H1 (cell line): ENCODE data around the gene PALS2. TPM values are rescaled to one million over a fixed set of nuclear protein-coding genes. Genes with fewer than 3 reads are reported as not detected.

Source experiments
- CTCF ChIA-PET: fragments of 300-600 bp; sonication (Branson Sonifier 250); formaldehyde crosslinking; loops from one replicate; lab custom pipeline; 2021; ENCODE audit not compliant: partially characterized antibody; lab: Charles Lee
- POLR2A ChIA-PET: fragments of 300-600 bp; sonication (Branson Sonifier 250); formaldehyde crosslinking; loops from one replicate; lab custom pipeline; 2021; ENCODE audit warnings: inconsistent platforms; ENCODE audit not compliant: partially characterized antibody; lab: Charles Lee
- DNase-seq, 2 experiments: peaks; one replicate each; pipeline versions ENCODE4 v3.0.0 to v3.0.0-alpha.2; 2010 to 2022; ENCODE audit warnings: low spot score in 2 of 2, low read depth in 1 of 2, mixed read lengths in 1 of 2
- FAIRE-seq: peaks from 2 replicates; lab custom pipeline; 2011; peaks lifted over from hg19 to GRCh38; lab: Jason Lieb, UNC
- H2AFZ ChIP-seq: 2 replicates; pipeline ENCODE4 v1.8.1; 2012; ENCODE audit warnings: low read length, inconsistent platforms
- H2AK5ac ChIP-seq: 2 replicates; pipeline ENCODE4 v1.6.1; 2013; ENCODE audit warnings: low read depth, low read length
- H2BK120ac ChIP-seq: replicated peaks from 2 replicates; pipeline ENCODE3; 2013; ENCODE audit warnings: low read depth, low read length, inconsistent platforms
- H2BK12ac ChIP-seq: 2 replicates; pipeline ENCODE4 v1.6.1; 2013; ENCODE audit warnings: low read depth, low read length
- H2BK15ac ChIP-seq: 2 replicates; pipeline ENCODE4 v1.6.1; 2013; ENCODE audit warnings: low read length
- H2BK20ac ChIP-seq: 2 replicates; pipeline ENCODE4 v1.6.1; 2013; ENCODE audit warnings: low read length
- H2BK5ac ChIP-seq: 2 replicates; pipeline ENCODE4 v1.6.1; 2013; ENCODE audit warnings: low read depth, low read length
- H3K14ac ChIP-seq: 2 replicates; pipeline ENCODE4 v1.6.1; 2013; ENCODE audit warnings: inconsistent platforms; ENCODE audit not compliant: insufficient read length
- H3K18ac ChIP-seq: 2 replicates; pipeline ENCODE4 v1.6.1; 2013; ENCODE audit warnings: low read length; ENCODE audit errors: extremely low read depth
- H3K23ac ChIP-seq: 2 replicates; pipeline ENCODE4 v1.6.1; 2013; ENCODE audit warnings: inconsistent platforms; ENCODE audit not compliant: insufficient read length
- H3K23me2 ChIP-seq: 2 replicates; pipeline ENCODE4 v1.6.1; 2013; ENCODE audit warnings: low read depth, low read length
- H3K27ac ChIP-seq: 2 replicates; pipeline ENCODE4 v1.6.1; 2011; ENCODE audit warnings: low read depth, low read length, inconsistent platforms
- H3K27me3 ChIP-seq, 4 experiments: replicated peaks in 1 of 4; 1 replicate in 1 of 4; 2 replicates in 3 of 4; pipeline versions ENCODE4 v1.6.1 to v1.8.1; 2011 to 2013; ENCODE audit warnings: low read length in 3 of 4, mild to moderate bottlenecking in 3 of 4, inconsistent platforms in 2 of 4, mixed read lengths in 2 of 4, moderate library complexity in 1 of 4; ENCODE audit not compliant: control insufficient read depth in 3 of 4, insufficient read depth in 3 of 4; ENCODE audit errors: extremely low read depth in 1 of 4
- H3K36me3 ChIP-seq, 4 experiments: 2 replicates each; pipeline versions ENCODE4 v1.6.1 to v1.8.1; 2011 to 2013; ENCODE audit warnings: mild to moderate bottlenecking in 4 of 4, low read length in 3 of 4, moderate library complexity in 2 of 4, control low read depth in 1 of 4, inconsistent platforms in 1 of 4; ENCODE audit not compliant: insufficient read depth in 4 of 4, control insufficient read depth in 2 of 4
- H3K4ac ChIP-seq: replicated peaks from 2 replicates; pipeline ENCODE3; 2013; ENCODE audit warnings: low read length, low read depth, mixed read lengths, inconsistent platforms; ENCODE audit not compliant: insufficient read length
- H3K4me1 ChIP-seq, 4 experiments: replicated peaks in 1 of 4; 1 replicate in 1 of 4; 2 replicates in 3 of 4; pipeline versions ENCODE4 v1.6.1 to v1.8.1; 2011 to 2013; ENCODE audit warnings: low read length in 3 of 4, inconsistent platforms in 2 of 4, mixed read lengths in 1 of 4; ENCODE audit not compliant: insufficient read depth in 4 of 4, control insufficient read depth in 3 of 4
- H3K4me2 ChIP-seq, 2 experiments: 2 replicates each; pipeline versions ENCODE4 v1.6.1 to v1.8.1; 2011 to 2013; ENCODE audit warnings: low read depth in 2 of 2, low read length in 2 of 2, control low read depth in 1 of 2, inconsistent platforms in 1 of 2, mild to moderate bottlenecking in 1 of 2; ENCODE audit not compliant: insufficient read depth in 1 of 2
- H3K4me3 ChIP-seq, 4 experiments: fragments of 200-600, 300-600 bp in 1 of 4; sonication (generic), shearing (Covaris generic), sonication (Bioruptor Twin) in 1 of 4; 2 replicates each; pipeline versions ENCODE4 v1.5.1 to v1.8.1; 2011 to 2016; ENCODE audit warnings: low read length in 4 of 4, low read depth in 3 of 4, control low read depth in 2 of 4, inconsistent platforms in 2 of 4, mild to moderate bottlenecking in 2 of 4, mixed read lengths in 1 of 4, moderate library complexity in 1 of 4; ENCODE audit not compliant: insufficient read depth in 2 of 4; ENCODE audit errors: extremely low read depth in 1 of 4
- H3K56ac ChIP-seq: replicated peaks from 2 replicates; pipeline ENCODE3; 2013; ENCODE audit warnings: low read depth, mild to moderate bottlenecking, mixed read lengths, low read length, inconsistent platforms; ENCODE audit not compliant: insufficient read length
- H3K79me1 ChIP-seq: 2 replicates; pipeline ENCODE4 v1.6.1; 2013; ENCODE audit warnings: low read depth, low read length, control low read depth
- H3K79me2 ChIP-seq, 2 experiments: 2 replicates each; pipeline versions ENCODE4 v1.6.1 to v1.8.1; 2012 to 2013; ENCODE audit warnings: low read length in 2 of 2, mild to moderate bottlenecking in 2 of 2, inconsistent platforms in 1 of 2; ENCODE audit not compliant: insufficient read depth in 2 of 2, control insufficient read depth in 1 of 2
- H3K9ac ChIP-seq, 4 experiments: replicated peaks in 1 of 4; 1 replicate in 1 of 4; 2 replicates in 3 of 4; pipeline versions ENCODE4 v1.6.1 to v1.8.1; 2011 to 2013; ENCODE audit warnings: low read depth in 3 of 4, low read length in 3 of 4, control low read depth in 2 of 4, mild to moderate bottlenecking in 2 of 4, moderate library complexity in 2 of 4, inconsistent platforms in 1 of 4; ENCODE audit errors: extremely low read depth in 1 of 4
- H3K9me3 ChIP-seq, 2 experiments: 2 replicates each; pipeline versions ENCODE4 v1.6.1 to v1.8.1; 2012 to 2013; ENCODE audit warnings: mild to moderate bottlenecking in 2 of 2, moderate library complexity in 2 of 2, control low read depth in 1 of 2, inconsistent platforms in 1 of 2, low read depth in 1 of 2, low read length in 1 of 2, mixed read lengths in 1 of 2; ENCODE audit not compliant: insufficient read depth in 2 of 2
- H4K20me1 ChIP-seq, 2 experiments: replicated peaks in 1 of 2; 2 replicates each; pipeline versions ENCODE3 to v1.8.1; 2011 to 2013; ENCODE audit warnings: inconsistent platforms in 2 of 2, low read length in 2 of 2, mild to moderate bottlenecking in 1 of 2; ENCODE audit not compliant: insufficient read depth in 2 of 2, control insufficient read depth in 1 of 2
- H4K5ac ChIP-seq: 2 replicates; pipeline ENCODE4 v1.6.1; 2013; ENCODE audit warnings: low read length, low read depth, mixed read lengths, inconsistent platforms; ENCODE audit not compliant: insufficient read length
- H4K8ac ChIP-seq: 2 replicates; pipeline ENCODE4 v1.8.0; 2013; ENCODE audit warnings: mild to moderate bottlenecking, moderate library complexity, low read length, inconsistent platforms; ENCODE audit not compliant: insufficient read depth; ENCODE audit errors: extremely low read depth
- H4K91ac ChIP-seq: replicated peaks from 2 replicates; pipeline ENCODE3; 2013; ENCODE audit warnings: low read length, mixed read lengths, inconsistent platforms; ENCODE audit not compliant: insufficient read length
- BRCA1 ChIP-seq: IDR thresholded peaks from 2 replicates; pipeline ENCODE4 v1.6.1; 2012; ENCODE audit warnings: low read depth, low read length, improper control_type of control experiment
- GTF2F1 ChIP-seq: IDR thresholded peaks from 2 replicates; pipeline ENCODE4 v1.6.1; 2012; ENCODE audit warnings: low read depth, low read length, improper control_type of control experiment, borderline replicate concordance
- HDAC6 ChIP-seq: IDR thresholded peaks from one replicate; pipeline ENCODE4 v1.7.1; 2012; ENCODE audit warnings: low read depth, mild to moderate bottlenecking, inconsistent platforms, low read length, moderate library complexity
- RNF2 ChIP-seq: fragments of 200-900, 300-1000 bp; sonication (generic); IDR thresholded peaks from 2 replicates; pipeline ENCODE4 v1.7.1; 2016; ENCODE audit warnings: borderline replicate concordance, low read depth, mild to moderate bottlenecking, antibody characterized with exemption, low read length; ENCODE audit not compliant: poor library complexity, severe bottlenecking; ENCODE audit errors: missing control alignments
- SIX5 ChIP-seq: IDR thresholded peaks from 2 replicates; pipeline ENCODE4 v1.6.1; 2011; ENCODE audit warnings: mild to moderate bottlenecking, low read depth, low read length
- SP2 ChIP-seq: IDR thresholded peaks from 2 replicates; pipeline ENCODE4 v1.6.1; 2012; ENCODE audit warnings: mild to moderate bottlenecking, low read length, inconsistent platforms
- SP4 ChIP-seq: IDR thresholded peaks from 2 replicates; pipeline ENCODE4 v1.6.1; 2012; ENCODE audit warnings: low read length, inconsistent platforms
- SUZ12 ChIP-seq: fragments of 200-600 bp; sonication (generic); IDR thresholded peaks from 2 replicates; pipeline ENCODE4 v1.6.1; 2012; ENCODE audit warnings: mild to moderate bottlenecking, inconsistent platforms, low read length, moderate library complexity, mixed read lengths
- TAF1 ChIP-seq: IDR thresholded peaks from 2 replicates; pipeline ENCODE4 v1.6.1; 2011; ENCODE audit warnings: mild to moderate bottlenecking, low read depth, low read length
- TBP ChIP-seq: IDR thresholded peaks from 2 replicates; pipeline ENCODE4 v1.6.1; 2011; ENCODE audit warnings: low read depth, low read length, improper control_type of control experiment
- YY1 ChIP-seq: IDR thresholded peaks from 2 replicates; pipeline ENCODE4 v1.6.1; 2011; ENCODE audit warnings: low read depth, mild to moderate bottlenecking, low read length
- WGBS, 2 experiments: shearing (Covaris generic) in 1 of 2; methylation state at CpG; one replicate each; pipeline versions ENCODE4 v1.1.6 to v1.1.7; 2013 to 2015; ENCODE audit warnings: low lambda C conversion rate in 2 of 2, mixed read lengths in 2 of 2, inconsistent platforms in 1 of 2, low coverage in 1 of 2, missing lambda C conversion rate in 1 of 2; ENCODE audit not compliant: insufficient replicate concordance in 2 of 2, insufficient coverage in 1 of 2, insufficient read length in 1 of 2; ENCODE audit errors: extremely low coverage in 1 of 2, missing lambda C conversion rate in 1 of 2; 5-methylcytosine and 5-hydroxymethylcytosine counted together
- polyA plus RNA-seq, 7 experiments: library from polyadenylated mRNA; depleted of rRNA in 3 of 7; stranded (reverse) in 5 of 7; unstranded in 2 of 7; fragments of >200 nt in 5 of 7; fragments of 200-250 nt in 2 of 7; gene quantifications; 1 replicate in 5 of 7; 2 replicates in 1 of 7; 4 replicates in 1 of 7; pipeline versions ENCODE4 v1.2.1 to v1.2.3, GENCODE V29; 2011 to 2013; ENCODE audit warnings: missing spikeins in 2 of 7, mixed read lengths in 2 of 7
- total RNA-seq: library from RNA; stranded (reverse); fragmentation: NEBNext Ultra II Directional; extraction: Animal tissue kit (Norgen Biotek cat#: 25700); gene quantifications from 2 replicates; pipeline ENCODE4 v1.2.1, GENCODE V29; 2021

PALS2 gene
- total and polyA plus RNA-seq, 2 of the 8 experiments (the other 6 are each of a cell fraction or from before 2014, with no cell fraction given) = 10.4 to 98.3 TPM

DNA sequence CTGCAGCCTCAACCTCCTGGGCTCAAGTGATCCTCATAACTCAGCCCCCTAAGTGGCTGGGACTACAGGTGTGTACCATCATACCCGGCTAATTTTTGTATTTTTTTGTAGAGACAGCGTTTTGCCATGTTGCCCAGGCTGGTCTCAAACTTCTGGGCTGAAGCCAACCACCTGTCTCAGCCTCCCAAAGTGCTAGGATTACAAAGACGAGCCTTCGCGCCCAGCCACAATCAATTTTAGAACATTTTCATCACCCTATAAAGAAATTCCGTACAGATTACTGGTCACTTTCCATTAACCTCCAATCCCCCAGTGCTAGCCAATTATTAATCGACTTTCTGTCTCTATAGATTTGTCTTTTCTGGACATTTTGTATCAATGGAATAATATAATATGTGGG lies 32.3 kb upstream of the PALS2 start:
- H4K8ac ChIP-seq = no peak overlapping the region
- 0 out of 7 replicates have a peak, but pooled peaks cover 0 to 2% (median 0%) of the 10 kb centered on the region in 4 experiments for H3K4me1 ChIP-seq
- H2AFZ ChIP-seq = no peak overlapping the region
- H4K91ac ChIP-seq = no peak overlapping the region
- H3K14ac ChIP-seq = no peak overlapping the region
- H4K5ac ChIP-seq = no peak overlapping the region
- no peak overlapping the region for H3K23ac ChIP-seq
- FAIRE-seq = no peak
- CTCF ChIA-PET = interaction anchor here (0.6 kb wide), 1 partner anchor 20 kb away, joined by 3 read pairs; no protein-coding TSS in a partner anchor
- no peak for DNase-seq
- no peaks in the 10 kb centered on the region for H3K79me1 ChIP-seq
- no peak overlapping the region for H2BK15ac ChIP-seq
- no peaks in the 10 kb centered on the region for H4K20me1 ChIP-seq
- no peak overlapping the region for H3K4ac ChIP-seq
- no peaks in the 10 kb centered on the region for H3K9me3 ChIP-seq
- WGBS, 2 experiments = 87% methylated on average over 7 of the region's 7 CpGs; no CpG with 5 or more reads in 1 of the 2 experiments
- H2BK5ac ChIP-seq = no peak overlapping the region
- TF ChIP-seq SIX5 (no peak), RNF2 (no peak), SP2 (no peak), TBP (no peak), GTF2F1 (no peak), BRCA1 (no peak), SP4 (no peak), SUZ12 (no peak), HDAC6 (no peak), YY1 (no peak), TAF1 (no peak)
- no peak overlapping the region for H3K4me2 ChIP-seq
- no peak overlapping the region for H3K9ac ChIP-seq
- no peaks in the 10 kb centered on the region for H3K23me2 ChIP-seq
- H2BK120ac ChIP-seq = no peak overlapping the region
- no peak overlapping the region for H3K18ac ChIP-seq
- no peak overlapping the region for H3K56ac ChIP-seq
- no peak overlapping the region for H2BK20ac ChIP-seq
- H3K27me3 ChIP-seq = no peaks in the 10 kb centered on the region
- no peaks in the 10 kb centered on the region for H3K36me3 ChIP-seq
- H2AK5ac ChIP-seq = no peak overlapping the region
- no peak overlapping the region for H3K4me3 ChIP-seq
- no peak overlapping the region for H3K27ac ChIP-seq
- H2BK12ac ChIP-seq = no peak overlapping the region
- no peaks in the 10 kb centered on the region for H3K79me2 ChIP-seq
- POLR2A ChIA-PET = no interaction called here
